A172 (cell line): ENCODE results near the gene PCDHAC1. TPM values are rescaled to one million over a fixed set of nuclear protein-coding genes. Genes with fewer than 3 reads are reported as not detected.
"Not testable (repeated sequence)": the region's sequence is repeated elsewhere in the genome, so short reads cannot be mapped to it uniquely, and the experiment has no call there.

ENCODE experiments used
- DNase-seq: peaks from one replicate; pipeline ENCODE4 v3.0.0-alpha.2; 2015; ENCODE audit warnings: low spot score
- total RNA-seq: library from RNA; depleted of rRNA; stranded (reverse); fragments of >200 nt; shearing (Covaris generic); gene quantifications from 2 replicates; pipeline ENCODE4 v1.2.3, GENCODE V29; 2014; rRNA removed

The PCDHAC1 gene
- 0.52 and 0.96 TPM in 2 replicates for total RNA-seq

- peak; percentile 4 for DNase-seq
Observed at GRCh38 chr5:140925806-140926442, at the start of gene PCDHAC1. TSS of gene PCDHAC1 (plus strand) at chr5:140926299. CDS start at chr5:140926893, 594 bp downstream.

DNA sequence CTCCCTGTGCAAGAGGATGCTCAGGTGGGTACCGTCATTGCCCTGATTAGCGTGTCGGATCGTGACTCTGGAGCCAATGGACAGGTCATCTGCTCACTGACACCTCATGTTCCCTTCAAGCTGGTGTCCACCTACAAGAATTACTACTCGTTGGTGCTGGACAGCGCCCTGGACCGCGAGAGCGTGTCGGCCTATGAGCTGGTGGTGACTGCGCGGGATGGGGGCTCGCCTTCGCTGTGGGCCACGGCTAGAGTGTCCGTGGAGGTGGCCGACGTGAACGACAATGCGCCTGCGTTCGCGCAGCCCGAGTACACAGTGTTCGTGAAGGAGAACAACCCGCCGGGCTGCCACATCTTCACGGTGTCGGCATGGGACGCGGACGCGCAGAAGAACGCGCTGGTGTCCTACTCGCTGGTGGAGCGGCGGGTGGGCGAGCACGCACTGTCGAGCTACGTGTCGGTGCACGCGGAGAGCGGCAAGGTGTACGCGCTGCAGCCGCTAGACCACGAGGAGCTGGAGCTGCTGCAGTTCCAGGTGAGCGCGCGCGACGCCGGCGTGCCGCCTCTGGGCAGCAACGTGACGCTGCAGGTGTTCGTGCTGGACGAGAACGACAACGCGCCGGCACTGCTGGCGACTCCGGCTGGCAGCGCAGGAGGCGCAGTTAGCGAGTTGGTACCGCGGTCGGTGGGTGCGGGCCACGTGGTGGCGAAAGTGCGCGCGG, 49.4 kb upstream of the PCDHAC1 start:
- DNase-seq = not testable (repeated sequence)

DNA sequence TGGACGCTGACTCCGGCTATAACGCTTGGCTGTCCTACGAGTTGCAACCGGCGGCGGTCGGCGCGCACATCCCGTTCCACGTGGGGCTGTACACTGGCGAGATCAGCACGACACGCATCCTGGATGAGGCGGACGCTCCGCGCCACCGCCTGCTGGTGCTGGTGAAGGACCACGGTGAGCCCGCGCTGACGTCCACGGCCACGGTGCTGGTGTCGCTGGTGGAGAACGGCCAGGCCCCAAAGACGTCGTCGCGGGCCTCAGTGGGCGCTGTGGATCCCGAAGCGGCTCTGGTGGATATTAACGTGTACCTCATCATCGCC, 48.9 kb upstream of the PCDHAC1 start:
- no peak for DNase-seq

GRCh38 chr5:140881889-140882590, 44.1 kb upstream of the PCDHAC1 start, which contains the start of gene PCDHA13:
TSS of gene PCDHA13 (plus strand) at chr5:140882124. CDS start at chr5:140882269, 145 bp downstream.
- no peak for DNase-seq

DNA sequence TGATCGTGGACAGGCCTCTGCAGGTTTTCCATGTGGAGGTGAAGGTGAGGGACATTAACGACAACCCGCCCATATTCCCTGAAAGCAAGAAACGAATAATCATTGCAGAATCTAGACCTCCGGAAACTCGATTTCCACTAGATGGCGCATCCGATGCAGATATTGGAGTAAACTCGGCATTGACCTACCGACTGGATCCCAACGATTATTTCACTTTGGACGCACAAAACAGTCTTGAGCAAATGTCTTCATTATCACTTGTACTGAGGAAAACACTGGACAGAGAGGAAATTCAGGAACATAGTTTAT, 43.6 kb upstream of the PCDHAC1 start:
- DNase-seq = peak; percentile 31

DNA sequence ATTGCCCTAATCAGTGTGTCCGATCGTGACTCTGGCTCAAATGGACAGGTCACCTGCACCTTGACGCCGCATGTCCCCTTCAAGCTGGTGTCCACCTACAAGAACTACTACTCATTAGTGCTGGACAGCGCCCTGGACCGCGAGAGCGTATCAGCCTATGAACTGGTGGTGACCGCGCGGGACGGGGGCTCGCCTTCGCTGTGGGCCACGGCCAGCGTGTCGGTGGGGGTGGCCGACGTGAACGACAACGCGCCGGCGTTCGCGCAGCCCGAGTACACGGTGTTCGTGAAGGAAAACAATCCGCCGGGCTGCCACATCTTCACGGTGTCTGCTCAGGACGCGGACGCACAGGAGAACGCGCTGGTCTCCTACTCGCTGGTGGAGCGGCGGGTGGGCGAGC, 42.7 kb upstream of the PCDHAC1 start:
- DNase-seq = no peak

- DNase-seq = no peak
Observed at GRCh38 chr5:140883927-140884697, 42.0 kb upstream of the PCDHAC1 start.

- DNase-seq = no peak
Observed at GRCh38 chr5:140916325-140916724, 9.8 kb upstream of the PCDHAC1 start.

GRCh38 chr5:140923601-140924000, 2.5 kb upstream of the PCDHAC1 start:
- no peak for DNase-seq

DNA sequence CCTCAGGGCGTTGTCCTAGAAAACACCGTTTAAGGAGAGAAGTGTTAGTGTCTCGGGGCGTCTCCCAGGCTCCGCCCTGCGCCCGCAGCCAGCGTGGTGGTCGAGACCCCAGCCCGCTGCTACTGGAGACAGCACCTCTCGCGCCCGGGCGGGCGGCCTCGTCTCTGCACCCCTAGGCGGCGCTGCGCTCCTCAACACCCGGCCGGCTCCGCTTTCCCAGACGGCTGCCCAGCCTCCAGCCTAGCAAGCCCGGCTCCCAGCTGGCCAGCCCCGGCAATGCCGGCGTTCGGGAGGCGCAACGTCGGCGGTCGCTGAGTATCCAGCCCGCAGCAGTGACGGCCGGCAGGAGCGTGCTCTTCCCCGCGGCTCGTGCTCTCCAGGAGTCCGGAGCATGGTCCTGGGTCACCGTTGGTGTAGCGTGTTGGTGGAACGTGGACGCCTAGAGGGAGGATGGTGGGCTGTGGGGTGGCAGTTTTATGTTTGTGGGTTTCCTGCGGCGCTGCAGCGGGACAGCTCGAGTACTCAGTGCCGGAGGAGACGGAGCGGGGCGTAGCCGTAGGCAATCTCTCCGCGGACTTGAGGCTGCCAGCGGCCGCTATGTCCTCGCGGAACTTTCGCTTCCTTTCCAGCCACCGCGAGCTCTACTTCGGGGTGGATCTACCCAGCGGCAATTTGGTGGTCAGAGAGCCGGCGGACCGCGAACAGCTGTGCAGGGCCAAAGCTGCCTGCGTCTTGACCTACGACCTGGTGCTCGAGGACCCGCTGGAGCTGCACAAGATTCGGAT, 536 bp downstream of the PCDHAC1 start:
- DNase-seq = peak; percentile 75

DNA sequence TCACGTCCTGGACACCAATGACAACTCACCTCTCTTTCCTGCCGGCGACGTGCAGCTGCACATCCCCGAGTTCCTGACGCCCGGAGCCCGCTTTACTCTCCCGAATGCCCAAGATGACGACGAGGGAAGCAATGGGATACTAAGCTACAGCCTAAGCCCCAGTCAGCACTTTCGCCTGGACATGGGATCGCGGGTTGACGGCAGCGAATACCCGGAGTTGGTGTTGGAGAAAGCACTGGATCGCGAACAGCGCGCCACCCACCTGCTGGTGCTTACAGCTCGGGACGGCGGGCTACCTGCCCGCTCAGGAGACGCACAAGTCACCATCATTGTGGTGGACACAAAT, 1.1 kb downstream of the PCDHAC1 start:
- DNase-seq = no peak

- no peak for DNase-seq
Observed at GRCh38 chr5:140934964-140935606, 9.0 kb downstream of the PCDHAC1 start.

DNA sequence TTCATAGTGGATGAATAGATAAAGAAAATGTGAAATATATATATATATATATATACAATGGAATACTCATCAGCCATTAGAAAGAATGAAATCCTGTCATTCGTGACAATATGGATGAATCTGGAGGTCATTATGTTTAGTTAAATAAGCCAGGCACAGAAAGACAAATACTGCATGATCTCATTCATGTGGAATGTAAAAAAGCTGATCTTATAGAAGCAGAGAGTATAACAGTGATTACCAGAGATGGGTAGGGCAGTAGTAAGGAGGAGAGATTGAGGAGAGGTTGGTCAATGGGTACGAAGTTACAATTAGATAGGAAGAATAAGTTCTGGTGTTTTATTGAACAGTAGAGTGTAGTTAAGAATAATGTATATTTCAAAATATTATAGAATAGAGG, 20.5 kb downstream of the PCDHAC1 start:
- DNase-seq = no peak

- DNase-seq = no peak
Observed at GRCh38 chr5:140951636-140952035, 25.5 kb downstream of the PCDHAC1 start.

GRCh38 chr5:140953234-140953633, 27.1 kb downstream of the PCDHAC1 start:
- no peak for DNase-seq

DNA sequence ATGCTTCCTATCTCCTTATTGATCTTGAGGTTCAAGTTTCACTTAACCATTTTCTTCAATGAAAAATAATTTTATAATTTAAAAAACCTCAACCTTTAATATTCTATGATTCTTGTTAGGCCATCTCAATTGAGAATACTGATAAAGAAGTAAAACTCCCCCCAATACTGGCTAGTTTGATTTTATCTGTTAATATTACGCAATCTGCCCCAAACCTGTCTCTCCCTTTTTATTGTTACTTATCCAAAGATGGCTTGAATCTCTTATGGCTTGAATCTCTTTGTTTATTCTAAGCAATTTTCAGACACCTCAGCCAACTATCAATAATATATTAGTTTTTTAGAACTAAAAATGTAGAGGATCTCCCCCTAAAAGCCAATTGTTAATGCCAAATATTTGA, 36.1 kb downstream of the PCDHAC1 start:
- no peak for DNase-seq

GRCh38 chr5:140964356-140964755, 38.3 kb downstream of the PCDHAC1 start:
- DNase-seq = no peak

DNA sequence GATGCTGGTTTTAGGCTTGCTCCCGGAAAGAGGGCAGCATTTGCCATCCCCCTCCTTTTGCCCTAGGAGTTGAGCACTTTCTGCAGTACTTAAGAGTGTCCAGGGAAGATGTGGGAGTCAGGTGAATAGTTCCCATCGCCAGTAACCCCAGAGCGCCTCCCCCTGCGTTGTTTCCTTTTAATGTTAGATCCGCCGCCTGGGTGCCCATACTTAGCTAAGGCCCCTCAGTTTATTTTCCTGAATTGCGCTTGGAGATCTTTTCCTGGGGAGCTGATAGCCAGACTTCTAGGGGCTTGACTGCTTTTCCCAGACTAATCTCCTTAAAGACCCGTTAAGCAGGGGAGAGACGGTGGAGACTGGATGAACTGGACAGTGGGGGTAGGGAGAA, 39.8 kb downstream of the PCDHAC1 start:
- DNase-seq = no peak

GRCh38 chr5:140966293-140967225, 40.5 kb downstream of the PCDHAC1 start, which contains the start of gene PCDHAC2:
TSS of gene PCDHAC2 (plus strand) at chr5:140966476. CDS start at chr5:140966767, 291 bp downstream.
- peak; percentile 79 for DNase-seq
